Motor neuron (in vitro differentiated cells): ENCODE measurements around the gene ACVR2A. TPM values are rescaled to one million over a fixed set of nuclear protein-coding genes. Genes with fewer than 3 reads are reported as not detected.

Experiments used
- ATAC-seq, 8 experiments: fragments of 200-7000 bp; cut with Tn5 transposase; replicated peaks in 6 of 8; 2 replicates each; pipeline ENCODE4 v1.8.0; 2021; ENCODE audit warnings: mild to moderate bottlenecking in 8 of 8, moderate library complexity in 8 of 8
- H3K27ac ChIP-seq, 2 donors: fragments of 250-450 bp; sonication (Bioruptor Pico); 2 replicates each; pipeline ENCODE4 v1.9.0; 2021; ENCODE audit warnings: antibody characterized with exemption in 2 of 2, mild to moderate bottlenecking in 2 of 2, moderate library complexity in 1 of 2
- H3K4me1 ChIP-seq, 2 donors: fragments of 250-450 bp; sonication (Bioruptor Pico); replicated peaks in 1 of 2; 2 replicates each; pipeline ENCODE4 v1.6.1; 2021; ENCODE audit warnings: antibody characterized with exemption in 2 of 2, mild to moderate bottlenecking in 2 of 2, moderate library complexity in 1 of 2
- H3K4me3 ChIP-seq, 5 donors: fragments of 250-450 bp; sonication (Bioruptor Pico); 2 replicates each; pipeline ENCODE4 v1.9.0; 2021; ENCODE audit warnings: antibody characterized with exemption in 5 of 5, mild to moderate bottlenecking in 5 of 5, moderate library complexity in 4 of 5
- WGBS, 10 experiments: fragments of 450-650 bp; shearing (Covaris generic); methylation state at CpG; one replicate each; pipeline ENCODE4 v1.0.0; 2022; 5-methylcytosine and 5-hydroxymethylcytosine counted together
- in situ Hi-C, 9 experiments: fragments of 400-800 bp; cut with MboI; loops; one replicate each; pipeline ENCODE4 v1.15.0; 2021; ENCODE audit warnings: low sequenced_read_pairs in 9 of 9, low pct_unique_long_range_greater_than_20kb in 2 of 9; ENCODE audit not compliant: unreplicated experiment in 9 of 9
- total RNA-seq, 8 experiments: library from RNA; unstranded; fragments of 300-600 nt; gene quantifications; 2 replicates each; pipeline versions ENCODE4 v1.2.3 to v1.2.4, GENCODE V29; 2022

ACVR2A gene
- total RNA-seq, 8 experiments from 2014 or later: 9.3 to 56.9 (median 35.3) TPM

DNA sequence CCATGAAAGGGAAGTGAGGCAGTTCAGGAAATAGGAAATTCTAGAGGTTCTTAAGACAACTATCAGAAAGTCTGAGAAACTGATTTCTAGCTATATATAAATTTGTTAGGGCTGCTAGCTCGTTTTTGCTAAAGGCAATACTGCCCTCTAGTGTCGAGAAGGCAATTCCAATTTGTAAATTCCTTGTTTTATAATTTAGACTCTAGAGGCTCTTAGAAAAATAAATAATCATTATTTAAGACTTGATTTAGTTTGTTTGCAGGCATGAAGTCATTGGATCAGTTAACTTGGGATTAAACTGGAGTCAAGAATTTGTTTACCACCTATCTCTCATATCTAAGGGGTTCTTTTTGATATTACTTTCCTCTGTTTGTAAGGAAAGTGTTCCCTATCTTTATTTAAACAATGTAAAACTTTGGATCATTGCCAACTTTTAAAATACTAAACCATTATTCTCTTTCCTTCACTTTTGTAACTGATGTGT lies 66.2 kb downstream of the ACVR2A start:
- WGBS, 10 experiments: 0% methylated on average over 2 of the region's 2 CpGs; no CpG with 5 or more reads in 1 of the 10 experiments
- peak in 3 of 8 experiments; percentile 33 to 47 (median 45) for ATAC-seq
- peaks cover 8 to 21% of the 10 kb centered on the region in 2 donors for H3K4me1 ChIP-seq
- no peak overlapping the region for H3K27ac ChIP-seq
- in situ Hi-C loops: loop anchor here in 8 of 9 experiments (10.0 to 25.0 kb wide), 6 partner anchors 824 to 1176 kb away; no protein-coding TSS in a partner anchor
- H3K4me3 ChIP-seq: no peak overlapping the region

DNA sequence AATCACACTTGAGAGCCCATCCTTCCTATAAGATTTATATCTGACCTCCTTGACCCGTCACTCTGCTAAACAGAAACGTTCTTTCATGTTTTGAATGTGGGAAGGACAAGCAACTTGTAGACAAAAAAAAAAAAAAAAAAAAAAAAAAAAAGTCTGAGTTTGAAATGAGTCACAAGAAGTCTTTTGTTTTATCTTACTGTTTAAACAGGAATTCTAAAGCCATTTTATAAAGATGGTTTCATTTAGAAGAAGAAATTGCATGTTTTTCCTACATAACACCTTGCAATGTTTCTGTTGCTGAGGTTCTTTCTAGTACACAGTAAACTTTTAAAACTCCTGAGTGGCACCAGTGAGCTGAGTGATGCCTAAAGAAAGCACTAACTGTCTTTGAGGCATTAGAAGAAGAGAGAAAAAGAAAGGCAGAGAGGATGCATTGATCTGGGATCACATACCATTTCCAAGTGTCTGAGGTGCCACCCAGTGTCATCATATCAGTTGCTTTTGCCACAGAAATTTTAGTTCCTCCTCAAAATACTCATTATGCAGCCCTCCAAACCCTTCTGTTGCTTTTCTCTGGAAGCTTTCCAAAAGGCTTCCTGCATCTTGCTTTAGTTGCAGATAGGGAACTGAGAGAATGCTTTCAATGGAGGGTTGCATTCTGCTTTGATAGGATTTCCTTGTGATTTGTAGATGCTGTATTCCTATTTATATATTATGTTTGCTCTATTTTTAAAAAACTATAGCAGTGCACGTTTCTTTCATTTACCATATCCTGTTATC lies 69.1 kb downstream of the ACVR2A start:
- Histone ChIP-seq H3K4me3 (no peak overlapping the region), H3K4me1 (peaks cover 11 to 30% of the 10 kb centered on the region in 2 donors), H3K27ac (no peak overlapping the region)
- WGBS, 10 experiments: 0 to 61% (median 33%) methylated on average over 1 to 3 of the region's 3 CpGs; no CpG with 5 or more reads in 1 of the 10 experiments
- peak in 5 of 8 experiments; percentile 10 to 47 (median 32) for ATAC-seq
- in situ Hi-C loops: loop anchor here in 8 of 9 experiments (10.0 to 25.0 kb wide), 6 partner anchors 827 to 1179 kb away; no protein-coding TSS in a partner anchor

DNA sequence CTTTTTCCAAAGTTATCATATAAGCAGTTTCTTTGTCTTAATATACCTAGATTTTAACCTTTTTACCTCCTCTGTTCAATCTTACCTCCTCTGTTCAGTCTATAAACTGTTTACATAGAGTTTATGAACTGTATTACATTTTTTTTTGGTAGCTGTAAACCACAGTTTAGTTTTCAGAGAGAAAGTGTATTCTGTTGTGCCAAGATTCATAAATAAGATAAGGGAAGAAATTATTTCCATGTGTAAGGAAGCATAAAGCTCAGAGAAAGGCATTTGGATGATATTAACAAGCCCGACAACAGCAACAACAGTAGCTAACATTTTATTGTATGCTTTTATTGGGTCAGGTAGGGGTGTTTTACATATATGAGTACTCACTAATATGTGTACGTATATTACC lies 71.2 kb downstream of the ACVR2A start:
- in situ Hi-C loops: loop anchor here in 8 of 9 experiments (10.0 to 25.0 kb wide), 6 partner anchors 829 to 1181 kb away; no protein-coding TSS in a partner anchor

DNA sequence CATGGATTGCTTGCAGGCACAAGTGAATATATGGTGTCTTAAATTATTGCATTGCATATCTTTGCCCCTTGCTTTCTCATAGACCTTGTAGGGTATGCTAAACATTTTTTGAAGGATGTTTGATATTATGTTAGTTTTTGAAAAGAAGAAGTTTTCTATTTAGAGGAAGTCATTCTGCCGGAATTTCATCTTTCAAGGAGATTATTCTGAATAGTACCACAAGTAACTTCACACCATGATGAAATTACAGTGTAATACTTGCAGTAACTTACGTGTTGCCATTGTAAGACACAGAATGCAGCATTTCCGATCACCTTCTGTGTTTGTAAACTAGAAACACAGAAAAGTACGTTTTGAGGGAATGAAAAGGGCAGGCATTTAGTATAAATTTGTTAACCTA lies 71.9 kb downstream of the ACVR2A start:
- 56 to 89% (median 82%) methylated on average over 2 to 4 of the region's 4 CpGs for WGBS, 10 experiments
- in situ Hi-C loops: loop anchor here in 8 of 9 experiments (10.0 to 25.0 kb wide), 6 partner anchors 829 to 1182 kb away; no protein-coding TSS in a partner anchor
- peak overlapping the region in 1 of 5 donors; percentile 19 for H3K4me3 ChIP-seq

More for the DNA sequence above, 71.2 kb downstream of the ACVR2A start:
- no peak overlapping the region for H3K4me3 ChIP-seq
- no peak for ATAC-seq
- 62 to 96% (median 88%) methylated on average over 1 to 2 of the region's 2 CpGs for WGBS, 10 experiments
- H3K4me1 ChIP-seq: peaks cover 11 to 30% of the 10 kb centered on the region in 2 donors
- H3K27ac ChIP-seq: no peak overlapping the region

DNA sequence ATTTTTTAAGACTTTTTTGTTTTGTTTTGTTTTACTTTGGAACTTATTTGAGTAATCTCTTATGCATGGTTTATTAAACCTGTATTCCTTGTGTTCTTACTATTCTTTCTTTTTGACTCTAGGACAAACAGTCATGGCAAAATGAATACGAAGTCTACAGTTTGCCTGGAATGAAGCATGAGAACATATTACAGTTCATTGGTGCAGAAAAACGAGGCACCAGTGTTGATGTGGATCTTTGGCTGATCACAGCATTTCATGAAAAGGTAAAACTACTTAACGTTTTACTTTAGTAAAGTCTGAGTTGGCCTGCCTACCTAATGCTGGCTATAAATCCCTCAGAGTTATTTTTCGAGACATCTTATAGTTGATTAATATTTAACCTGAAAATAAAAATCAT lies 72.3 kb downstream of the ACVR2A start:
- WGBS, 10 experiments: 55 to 94% (median 77%) methylated on average over 1 to 4 of the region's 4 CpGs
- in situ Hi-C loops: loop anchor here in 8 of 9 experiments (10.0 to 25.0 kb wide), 6 partner anchors 830 to 1182 kb away; no protein-coding TSS in a partner anchor
- peaks cover 11 to 30% of the 10 kb centered on the region in 2 donors for H3K4me1 ChIP-seq

More for the DNA sequence above, 71.9 kb downstream of the ACVR2A start:
- Histone ChIP-seq H3K27ac (peak overlapping the region in 1 of 2 donors; percentile 12), H3K4me1 (peaks cover 11 to 30% of the 10 kb centered on the region in 2 donors)
- peak in 2 of 8 experiments; percentile 43 to 44 for ATAC-seq

DNA sequence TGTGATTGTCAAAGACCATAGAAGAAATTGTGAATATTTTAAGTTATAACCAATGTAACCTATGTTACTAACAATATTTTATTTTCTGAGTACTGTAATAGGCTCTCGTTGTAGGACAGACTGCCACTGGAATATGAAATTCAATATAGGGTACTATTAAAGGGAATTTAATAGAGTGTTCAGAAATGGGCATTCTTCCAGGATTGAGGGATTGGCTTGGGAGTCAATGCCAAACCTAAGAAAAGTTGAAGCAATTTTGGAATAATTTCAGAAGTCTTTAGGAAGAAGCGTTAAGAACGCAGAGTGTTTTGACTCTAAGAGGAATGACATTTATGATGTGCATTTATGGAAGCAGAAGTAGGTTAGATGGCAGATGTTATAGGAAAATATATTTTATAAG lies 79.0 kb downstream of the ACVR2A start:
- no peak for ATAC-seq
- no peaks in the 10 kb centered on the region for H3K4me1 ChIP-seq
- WGBS, 10 experiments: 87 to 100% (median 95%) methylated on average over 2 to 3 of the region's 3 CpGs
- in situ Hi-C loops: loop anchor here in 8 of 9 experiments (25.0 kb wide), 5 partner anchors 837 to 1187 kb away; no protein-coding TSS in a partner anchor
- no peak overlapping the region for H3K4me3 ChIP-seq
- H3K27ac ChIP-seq: no peak overlapping the region

More for the DNA sequence above, 72.3 kb downstream of the ACVR2A start:
- peak overlapping the region in 1 of 2 donors; percentile 12 for H3K27ac ChIP-seq
- no peak for ATAC-seq
- H3K4me3 ChIP-seq: peak overlapping the region in 1 of 5 donors; percentile 19

DNA sequence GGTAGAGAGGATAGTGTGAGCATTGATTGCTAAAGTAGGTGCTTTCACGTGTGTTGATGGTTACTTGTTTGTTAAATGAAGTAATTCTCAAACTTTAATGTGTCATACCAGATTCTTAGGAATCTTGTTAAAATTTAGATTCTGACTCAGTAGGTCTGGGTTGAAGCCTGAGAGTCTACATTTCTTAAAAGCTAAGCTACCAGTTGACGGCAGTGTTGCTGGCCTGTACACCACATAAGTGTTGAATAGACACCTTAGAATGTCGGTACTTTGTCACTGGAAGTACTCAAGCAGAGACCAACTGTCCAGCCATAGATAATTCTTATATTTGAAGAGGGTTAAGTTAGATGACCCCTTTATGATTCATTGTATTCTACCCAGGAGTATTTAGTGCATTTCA lies 79.8 kb downstream of the ACVR2A start:
- in situ Hi-C loops: loop anchor here in 8 of 9 experiments (25.0 kb wide), 5 partner anchors 837 to 1187 kb away; no protein-coding TSS in a partner anchor
- Histone ChIP-seq H3K4me1 (no peaks in the 10 kb centered on the region), H3K27ac (no peak overlapping the region), H3K4me3 (no peak overlapping the region)
- ATAC-seq: no peak
- WGBS, 10 experiments: 50 to 100% (median 92%) methylated on average over 1 to 3 of the region's 3 CpGs; no CpG with 5 or more reads in 1 of the 10 experiments

DNA sequence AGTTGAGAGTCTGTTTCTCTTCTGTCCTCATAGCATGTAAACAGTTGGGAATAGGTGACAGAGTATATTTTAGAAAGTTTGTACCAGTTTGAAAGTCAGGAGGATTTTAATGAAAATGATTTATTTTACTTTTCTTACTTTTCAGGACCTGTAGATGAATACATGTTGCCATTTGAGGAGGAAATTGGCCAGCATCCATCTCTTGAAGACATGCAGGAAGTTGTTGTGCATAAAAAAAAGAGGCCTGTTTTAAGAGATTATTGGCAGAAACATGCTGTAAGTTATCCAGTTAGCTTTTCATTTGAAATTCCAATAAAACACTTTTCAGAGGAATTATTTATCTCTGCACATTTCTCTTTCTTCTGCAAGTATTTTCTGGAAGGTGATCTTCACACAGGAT lies 81.1 kb downstream of the ACVR2A start:
- H3K4me3 ChIP-seq: no peak overlapping the region
- no peak overlapping the region for H3K27ac ChIP-seq
- no peaks in the 10 kb centered on the region for H3K4me1 ChIP-seq
- in situ Hi-C loops: no loop called here
- ATAC-seq: no peak

DNA sequence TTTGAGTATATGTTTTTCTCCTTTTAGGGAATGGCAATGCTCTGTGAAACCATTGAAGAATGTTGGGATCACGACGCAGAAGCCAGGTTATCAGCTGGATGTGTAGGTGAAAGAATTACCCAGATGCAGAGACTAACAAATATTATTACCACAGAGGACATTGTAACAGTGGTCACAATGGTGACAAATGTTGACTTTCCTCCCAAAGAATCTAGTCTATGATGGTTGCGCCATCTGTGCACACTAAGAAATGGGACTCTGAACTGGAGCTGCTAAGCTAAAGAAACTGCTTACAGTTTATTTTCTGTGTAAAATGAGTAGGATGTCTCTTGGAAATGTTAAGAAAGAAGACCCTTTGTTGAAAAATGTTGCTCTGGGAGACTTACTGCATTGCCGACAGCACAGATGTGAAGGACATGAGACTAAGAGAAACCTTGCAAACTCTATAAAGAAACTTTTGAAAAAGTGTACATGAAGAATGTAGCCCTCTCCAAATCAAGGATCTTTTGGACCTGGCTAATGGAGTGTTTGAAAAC lies 82.3 kb downstream of the ACVR2A start:
- Histone ChIP-seq H3K27ac (no peak overlapping the region), H3K4me3 (no peak overlapping the region), H3K4me1 (no peaks in the 10 kb centered on the region)
- 93 to 100% (median 100%) methylated on average over 1 to 4 of the region's 4 CpGs; no CpG with 5 or more reads in 1 of the 10 experiments for WGBS, 10 experiments
- in situ Hi-C loops: no loop called here
- peak in 3 of 8 experiments; percentile 20 to 92 (median 57) for ATAC-seq

DNA sequence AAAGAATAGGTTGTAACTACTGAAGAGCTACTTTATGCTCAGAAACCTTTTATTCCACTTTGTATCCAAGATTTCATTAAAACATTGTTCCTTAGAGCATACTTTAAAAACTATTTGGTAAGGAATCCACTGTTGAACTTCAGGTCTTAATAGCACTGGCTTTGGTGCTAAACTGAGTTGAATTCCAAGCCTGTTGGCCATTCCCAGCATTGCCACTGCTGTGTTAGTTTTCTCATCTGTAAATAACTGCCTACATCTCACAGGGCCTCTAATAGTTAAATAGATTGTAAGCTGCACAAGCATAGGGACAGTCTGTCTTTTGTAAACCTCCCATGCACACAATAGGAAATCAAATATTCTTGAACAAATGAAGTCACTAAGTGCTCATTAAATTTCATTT lies 89.1 kb downstream of the ACVR2A start:
- in situ Hi-C loops: no loop called here
- no peak overlapping the region for H3K27ac ChIP-seq
- no peak for ATAC-seq

DNA sequence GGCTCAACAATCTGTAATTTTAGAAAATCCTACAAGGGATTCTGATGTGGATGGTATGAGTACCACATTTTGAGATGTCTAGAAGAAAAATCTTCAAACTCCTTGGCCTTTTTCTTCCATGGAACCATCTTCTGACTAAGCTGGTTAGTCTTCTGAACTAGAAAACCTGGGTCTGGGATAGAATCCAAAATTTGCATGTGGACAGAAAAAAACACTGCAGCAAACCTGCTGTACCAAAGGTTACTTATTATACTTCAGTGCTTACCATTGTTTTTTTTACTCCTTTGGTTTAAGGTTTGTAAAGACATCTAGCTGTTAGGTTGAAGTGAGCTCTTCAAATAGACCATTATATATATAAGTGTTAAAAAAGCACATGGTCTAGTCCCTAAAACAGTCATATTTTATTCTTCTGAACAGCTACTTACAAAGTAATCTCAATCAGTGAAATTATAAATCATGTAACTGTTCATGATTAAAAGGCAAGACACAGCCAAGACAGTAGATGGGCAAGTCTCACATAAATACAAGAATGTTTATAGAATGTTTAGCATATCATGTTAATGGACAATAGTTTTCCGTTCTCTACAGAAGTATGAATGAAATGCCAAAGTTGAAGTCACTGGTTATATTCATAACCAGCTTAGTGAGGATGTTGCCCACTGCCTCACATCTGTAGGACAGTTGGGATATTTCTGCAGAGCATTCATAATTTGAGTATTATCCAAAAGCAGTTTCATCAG lies 90.2 kb downstream of the ACVR2A start:
- in situ Hi-C loops: no loop called here
- ATAC-seq: peak in 3 of 8 experiments; percentile 42 to 51 (median 51)
- no peaks in the 10 kb centered on the region for H3K4me1 ChIP-seq

More for the DNA sequence above, 89.1 kb downstream of the ACVR2A start:
- H3K4me3 ChIP-seq: no peak overlapping the region
- no peaks in the 10 kb centered on the region for H3K4me1 ChIP-seq

DNA sequence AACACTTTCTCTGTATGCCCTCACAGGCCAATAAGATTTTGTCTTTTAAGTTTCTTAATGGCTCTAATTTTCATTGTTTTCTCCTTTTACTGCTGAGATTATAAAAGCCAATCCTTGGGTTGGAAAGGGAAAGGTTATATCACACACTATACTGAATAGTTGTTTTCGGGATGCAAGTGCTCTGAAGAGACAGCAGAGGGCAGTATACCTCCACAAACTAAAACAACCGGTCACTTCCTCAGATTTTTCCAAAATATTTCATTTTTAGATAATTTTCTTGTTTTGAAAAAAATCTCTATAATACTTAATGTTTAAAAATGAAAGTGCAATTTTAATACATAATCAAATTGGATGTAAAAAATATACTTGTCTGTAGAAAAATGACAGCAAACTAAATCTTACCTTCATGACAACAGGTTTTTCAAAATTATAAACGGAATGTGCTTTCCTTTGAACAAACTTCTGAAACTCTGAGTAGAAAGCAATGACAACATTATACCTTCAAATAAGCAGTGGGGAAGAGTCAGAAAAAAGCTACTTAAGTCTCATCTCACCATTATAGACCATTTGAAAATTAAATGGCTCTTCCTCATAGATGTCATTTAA lies 93.0 kb downstream of the ACVR2A start:
- peak in 3 of 8 experiments; percentile 25 to 52 (median 47) for ATAC-seq
- no peak overlapping the region for H3K4me3 ChIP-seq
- in situ Hi-C loops: no loop called here
- no peaks in the 10 kb centered on the region for H3K4me1 ChIP-seq
- 28 to 100% (median 35%) methylated on average over 1 to 3 of the region's 3 CpGs for WGBS, 10 experiments
- no peak overlapping the region for H3K27ac ChIP-seq

More for the DNA sequence above, 90.2 kb downstream of the ACVR2A start:
- Histone ChIP-seq H3K27ac (no peak overlapping the region), H3K4me3 (no peak overlapping the region)
- 0 to 100% (median 83%) methylated on average over 1 of the region's 1 CpG; no CpG with 5 or more reads in 1 of the 10 experiments for WGBS, 10 experiments
